ENCODE results near the gene SRRM3.

- TF ChIP-seq CTCF (IDR thresholded peaks at IDR 0.05 in 8 of 11, conservative IDR thresholded peaks at IDR 0.05 in 3 of 11) (no peak), POLR2A (IDR thresholded peaks at IDR 0.05) (no peak), POLR2AphosphoS5 (IDR thresholded peaks at IDR 0.05) (no peak)
Measured at GRCh38 chr7:76325811-76326210, 124.1 kb downstream of the SRRM3 start.
